ENCODE measurements around the gene ATXN7L1. TPM values are rescaled to one million over a fixed set of nuclear protein-coding genes. Genes with fewer than 3 reads are reported as not detected.

The ATXN7L1 gene
- polyA plus RNA-seq, 1 experiment = 2.7 TPM

DNA sequence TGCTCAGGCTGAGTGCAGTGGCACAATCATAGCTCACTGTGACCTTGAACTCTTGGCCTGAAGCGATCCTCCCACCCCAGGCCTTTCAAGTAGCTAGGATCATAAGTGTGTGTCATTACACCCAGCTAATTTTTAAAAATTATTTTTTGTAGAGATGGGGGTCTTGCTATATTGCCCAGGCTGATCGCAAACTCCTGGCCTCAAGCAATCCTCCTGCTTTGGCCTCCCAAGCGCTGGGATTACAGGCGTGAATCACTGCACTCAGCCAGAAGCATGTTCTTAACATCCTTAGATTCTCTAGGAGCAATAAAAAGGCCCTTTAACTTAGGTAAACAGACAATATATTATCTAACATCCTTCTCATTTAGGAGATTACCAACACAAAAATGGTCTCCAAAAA lies 256.8 kb downstream of the ATXN7L1 start:
- TF ChIP-seq, protein P1, sequence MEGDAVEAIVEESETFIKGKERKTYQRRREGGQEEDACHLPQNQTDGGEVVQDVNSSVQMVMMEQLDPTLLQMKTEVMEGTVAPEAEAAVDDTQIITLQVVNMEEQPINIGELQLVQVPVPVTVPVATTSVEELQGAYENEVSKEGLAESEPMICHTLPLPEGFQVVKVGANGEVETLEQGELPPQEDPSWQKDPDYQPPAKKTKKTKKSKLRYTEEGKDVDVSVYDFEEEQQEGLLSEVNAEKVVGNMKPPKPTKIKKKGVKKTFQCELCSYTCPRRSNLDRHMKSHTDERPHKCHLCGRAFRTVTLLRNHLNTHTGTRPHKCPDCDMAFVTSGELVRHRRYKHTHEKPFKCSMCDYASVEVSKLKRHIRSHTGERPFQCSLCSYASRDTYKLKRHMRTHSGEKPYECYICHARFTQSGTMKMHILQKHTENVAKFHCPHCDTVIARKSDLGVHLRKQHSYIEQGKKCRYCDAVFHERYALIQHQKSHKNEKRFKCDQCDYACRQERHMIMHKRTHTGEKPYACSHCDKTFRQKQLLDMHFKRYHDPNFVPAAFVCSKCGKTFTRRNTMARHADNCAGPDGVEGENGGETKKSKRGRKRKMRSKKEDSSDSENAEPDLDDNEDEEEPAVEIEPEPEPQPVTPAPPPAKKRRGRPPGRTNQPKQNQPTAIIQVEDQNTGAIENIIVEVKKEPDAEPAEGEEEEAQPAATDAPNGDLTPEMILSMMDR (IDR thresholded peaks at IDR 0.05; ENCODE audit: insufficient read depth, low read depth, low read length) = no peak
- H3K27me3 ChIP-seq (ENCODE audit: control insufficient read depth, insufficient read depth, low read length) = no peaks in the 10 kb centered on the region
- no peak for DNase-seq (ENCODE audit: low read depth)
- POLR2A ChIA-PET = no interaction called here
- H3K36me3 ChIP-seq (ENCODE audit: control insufficient read depth, insufficient read depth, low read length) = 0 out of 2 replicates have a peak, but pooled peaks cover 4% of the 10 kb centered on the region
- CTCF ChIA-PET = interaction anchor here (0.9 kb wide), 1 partner anchor 9 kb away, joined by 3 read pairs; no protein-coding TSS in a partner anchor
- H3K4me3 ChIP-seq (ENCODE audit: low read depth, low read length) = no peak overlapping the region

DNA sequence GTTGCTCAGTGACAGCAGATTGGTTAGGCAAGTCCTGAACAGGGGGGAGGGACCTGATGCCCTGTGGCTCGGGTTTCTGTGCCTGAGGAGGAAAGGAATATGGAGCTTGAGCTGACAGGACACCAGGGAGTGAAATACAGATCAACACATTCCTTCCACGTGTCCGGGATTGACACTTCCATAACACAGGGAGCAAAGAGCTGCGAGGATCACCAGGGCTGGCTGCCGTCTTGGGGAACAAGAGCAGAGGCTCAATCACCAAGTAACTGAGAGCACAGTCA lies 258.4 kb downstream of the ATXN7L1 start:
- no peak for DNase-seq (ENCODE audit: low read depth)
- ChIA-PET CTCF (no interaction called here), POLR2A (no interaction called here)
- Histone ChIP-seq H3K4me3 (ENCODE audit: low read depth, low read length) (no peak overlapping the region), H3K27me3 (ENCODE audit: control insufficient read depth, insufficient read depth, low read length) (no peaks in the 10 kb centered on the region), H3K36me3 (ENCODE audit: control insufficient read depth, insufficient read depth, low read length) (peaks cover 1% of the 10 kb centered on the region; the same call in 1 of the 2 replicates)
- TF ChIP-seq, protein P1 (IDR thresholded peaks at IDR 0.05; ENCODE audit: insufficient read depth, low read depth, low read length) = no peak

DNA sequence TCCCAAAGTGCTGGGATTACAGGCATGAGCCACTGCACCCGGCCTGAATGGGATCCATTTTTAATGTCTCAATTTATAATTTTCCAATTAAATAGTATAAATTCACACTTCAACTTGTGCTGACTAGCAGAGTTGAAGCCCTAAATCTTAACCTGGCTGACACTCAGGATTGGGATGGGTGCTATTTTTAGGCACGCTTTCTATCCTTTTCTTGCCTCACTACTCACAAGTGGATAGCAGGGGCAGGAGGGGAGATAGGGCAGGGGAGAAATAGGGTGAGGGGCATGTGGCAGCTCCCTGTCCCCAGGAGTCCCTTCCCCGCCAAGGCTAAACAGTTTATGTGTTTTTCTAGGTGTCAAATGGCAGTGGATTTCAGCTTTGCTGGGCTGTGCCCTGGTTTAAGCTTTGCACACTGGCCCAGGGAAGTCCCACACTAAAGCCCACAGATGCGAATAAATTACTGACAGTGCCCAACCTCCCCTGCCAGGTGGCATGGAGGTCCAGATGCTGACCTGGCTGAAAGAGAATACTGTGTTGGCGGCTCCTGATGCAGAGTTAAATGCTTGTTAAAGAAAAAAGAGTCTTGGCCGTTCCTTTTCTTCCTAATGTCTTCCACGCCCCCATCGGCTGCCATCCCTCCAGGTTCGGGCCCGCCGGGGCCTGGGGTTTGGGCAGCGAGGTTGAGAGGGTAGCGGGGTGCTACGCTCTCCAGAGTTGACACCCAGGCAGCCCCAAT lies 259.0 kb downstream of the ATXN7L1 start:
- ChIA-PET CTCF (no interaction called here), POLR2A (no interaction called here)
- Histone ChIP-seq H3K4me3 (ENCODE audit: low read depth, low read length) (no peak overlapping the region), H3K27me3 (ENCODE audit: control insufficient read depth, insufficient read depth, low read length) (no peaks in the 10 kb centered on the region), H3K36me3 (ENCODE audit: control insufficient read depth, insufficient read depth, low read length) (peaks cover 1% of the 10 kb centered on the region; the same call in 1 of the 2 replicates)
- no peak for DNase-seq (ENCODE audit: low read depth)
- TF ChIP-seq, protein P1 (IDR thresholded peaks at IDR 0.05; ENCODE audit: insufficient read depth, low read depth, low read length) = no peak

DNA sequence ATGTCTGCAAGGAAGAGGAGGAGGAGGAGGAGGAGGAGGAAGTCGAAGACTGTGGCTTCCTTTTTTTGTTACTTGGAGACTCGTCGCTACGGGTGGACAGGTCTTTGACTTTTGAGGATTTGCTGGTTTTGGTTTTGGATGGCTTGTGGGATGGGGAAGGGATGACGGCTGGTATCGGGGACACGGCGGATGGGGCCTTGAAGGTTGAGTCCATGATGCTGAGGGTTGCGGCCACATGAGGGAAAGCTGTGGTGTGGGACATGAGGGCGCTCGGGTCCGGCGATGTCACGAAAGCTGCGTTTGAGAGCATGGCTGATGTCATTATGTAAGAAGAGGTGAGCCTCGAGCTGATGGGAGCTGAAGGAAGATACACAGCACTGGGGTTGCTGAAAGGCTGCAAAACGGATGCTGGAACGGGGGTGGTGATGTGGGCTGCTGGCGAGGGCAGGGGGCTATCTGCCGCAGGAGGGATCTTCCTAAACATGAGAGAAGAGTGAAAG lies 262.0 kb downstream of the ATXN7L1 start:
- POLR2A ChIA-PET = no interaction called here
- CTCF ChIA-PET = no interaction called here
- H3K36me3 ChIP-seq (ENCODE audit: control insufficient read depth, insufficient read depth, low read length) = peaks cover 1% of the 10 kb centered on the region; the same call in 1 of the 2 replicates

DNA sequence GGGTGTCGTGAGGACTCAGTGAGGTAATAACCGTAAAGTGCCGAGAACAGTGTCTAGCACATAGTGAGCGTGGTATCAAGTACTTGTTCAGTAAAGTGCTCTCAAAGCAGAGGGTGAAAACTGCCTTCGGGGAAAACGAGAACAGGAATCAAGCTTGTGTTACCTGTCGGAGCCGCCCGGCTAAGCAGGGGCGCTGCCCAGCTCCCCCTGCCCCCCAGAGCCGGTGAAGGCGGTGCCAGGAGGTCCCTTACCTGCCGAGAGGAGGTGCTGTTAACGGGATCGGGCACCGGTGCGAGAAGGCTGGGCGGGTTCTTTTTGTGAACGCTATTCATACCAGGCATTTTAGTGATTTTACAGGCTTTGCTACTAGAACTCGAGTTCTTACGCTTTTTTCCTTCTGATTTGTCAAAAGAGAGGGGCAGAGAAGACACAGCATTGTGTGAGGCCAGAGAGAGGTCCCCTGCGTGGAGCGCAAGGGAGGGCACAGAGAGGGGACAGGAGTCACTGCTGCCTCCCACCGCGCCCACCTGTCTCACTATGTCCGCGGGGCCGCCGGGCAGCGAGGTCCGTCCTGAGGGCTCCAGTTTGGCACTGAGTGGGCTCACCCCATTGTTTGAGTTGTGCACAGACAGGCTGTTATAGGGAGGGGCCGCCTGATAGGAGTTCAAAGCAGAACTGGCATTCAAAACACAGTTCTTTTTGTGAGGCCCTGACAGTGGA lies 262.6 kb downstream of the ATXN7L1 start:
- H3K4me3 ChIP-seq (ENCODE audit: low read depth, low read length) = no peak overlapping the region
- ChIA-PET CTCF (interaction anchor here (0.5 kb wide), 1 partner anchor 238 kb away, joined by 3 read pairs; no protein-coding TSS in a partner anchor), POLR2A (interaction anchor here (0.6 kb wide), 1 partner anchor 887 kb away, joined by 7 read pairs; no protein-coding TSS in a partner anchor)
- peaks cover 1% of the 10 kb centered on the region; the same call in 1 of the 2 replicates for H3K36me3 ChIP-seq (ENCODE audit: control insufficient read depth, insufficient read depth, low read length)
- no peaks in the 10 kb centered on the region for H3K27me3 ChIP-seq (ENCODE audit: control insufficient read depth, insufficient read depth, low read length)
- no peak for DNase-seq (ENCODE audit: low read depth)
- TF ChIP-seq, protein P1 (IDR thresholded peaks at IDR 0.05; ENCODE audit: insufficient read depth, low read depth, low read length) = no peak

More for the DNA sequence above, 262.0 kb downstream of the ATXN7L1 start:
- no peak overlapping the region for H3K4me3 ChIP-seq (ENCODE audit: low read depth, low read length)
- TF ChIP-seq, protein P1 (IDR thresholded peaks at IDR 0.05; ENCODE audit: insufficient read depth, low read depth, low read length) = no peak
- DNase-seq (ENCODE audit: low read depth) = no peak
- H3K27me3 ChIP-seq (ENCODE audit: control insufficient read depth, insufficient read depth, low read length) = no peaks in the 10 kb centered on the region

All from BJ (cell line).